Activated CD4-positive, alpha-beta T cell treated with anti-CD3 and anti-CD28 coated beads, Interleukin-2, amount 50 U/mL, for 1 hour (primary cell): Measurements from ENCODE around the gene COMMD7.
"Not testable (repeated sequence)": the region's sequence is repeated elsewhere in the genome, so short reads cannot be mapped to it uniquely, and the experiment has no call there.

Source experiments
- DNase-seq: peaks from one replicate; pipeline ENCODE4 v3.0.0-alpha.2; 2020

The COMMD7 gene

DNA sequence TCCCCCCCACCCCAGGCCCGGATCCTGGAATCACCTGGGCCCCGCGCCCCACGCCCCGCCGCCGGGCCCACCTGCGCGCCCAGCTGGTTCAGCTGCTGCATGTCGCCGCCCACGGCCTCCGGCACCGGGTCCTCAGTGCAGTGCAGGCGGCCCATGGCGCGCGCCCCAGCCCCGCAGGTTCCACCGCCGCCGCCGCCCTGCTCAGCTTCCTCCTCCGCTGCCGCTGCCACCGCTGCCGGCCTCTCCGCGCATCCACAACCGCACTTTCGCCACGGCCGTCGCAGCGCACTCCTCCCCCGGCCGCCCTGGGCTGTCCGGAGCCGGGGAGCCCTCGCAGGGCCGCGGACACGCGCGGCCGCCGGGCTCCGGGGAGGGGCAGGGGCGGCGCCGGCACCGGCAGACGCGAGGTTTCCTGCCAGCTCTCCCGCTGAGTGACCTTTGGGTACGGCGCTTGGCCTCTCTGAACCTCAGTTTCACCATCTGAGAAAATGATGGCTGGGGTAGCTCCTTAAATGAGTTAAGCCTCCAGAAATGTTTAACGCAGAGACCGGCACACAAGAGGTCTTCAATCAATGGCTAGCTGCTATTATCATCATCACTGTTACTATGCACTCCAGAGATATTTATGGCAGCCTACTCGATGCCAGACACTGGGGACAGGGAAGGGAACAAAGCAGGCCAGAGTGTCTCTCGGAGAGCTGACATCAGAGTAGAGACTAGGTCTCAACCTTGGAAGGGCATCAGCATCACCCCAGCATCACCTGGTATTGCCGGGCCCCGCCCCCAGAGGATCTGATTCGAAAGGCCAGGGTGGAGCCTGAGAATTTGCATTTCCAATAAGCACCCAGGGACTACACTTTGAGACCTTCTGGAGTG, at the start of gene COMMD7:
Gene COMMD7, minus strand, starts transcription at position 231 of the 876 bp plus-strand sequence. Its CDS starts 76 bp downstream, at position 155.
- peak; percentile 67 for DNase-seq

DNA sequence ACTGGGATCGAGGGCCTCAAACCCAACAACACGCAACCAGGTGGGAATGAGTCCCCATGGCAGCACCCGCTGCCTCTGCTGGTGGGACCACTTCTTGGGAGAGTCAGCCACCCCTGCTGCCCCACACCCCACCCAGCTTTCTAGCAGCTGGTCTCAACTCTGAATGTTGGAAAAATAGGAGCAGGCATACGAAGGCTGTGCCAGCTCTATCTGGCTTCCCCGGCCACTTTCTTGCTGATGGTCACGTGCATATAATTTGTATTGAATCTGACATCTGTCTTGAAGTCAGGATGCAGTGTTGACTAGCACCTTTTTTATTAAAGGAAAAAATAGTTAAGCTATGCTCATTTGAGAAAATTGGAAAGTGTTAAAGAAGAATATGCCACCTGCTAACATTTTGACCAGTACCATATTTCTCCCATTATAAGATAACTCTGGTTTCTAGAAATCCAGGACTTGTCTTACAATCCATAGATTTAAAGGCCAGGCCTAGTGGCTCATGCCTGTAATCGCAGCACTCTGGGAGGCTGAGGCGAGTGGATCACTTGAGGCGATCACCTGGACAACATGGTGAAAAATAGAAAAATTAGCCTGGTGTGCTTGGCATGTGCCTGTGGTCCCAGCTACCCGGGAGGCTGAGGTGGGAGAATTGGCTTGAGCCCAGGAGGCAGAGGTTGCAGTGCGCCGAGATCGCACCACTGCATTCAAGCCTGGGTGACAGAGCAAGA, 49.6 kb upstream of the COMMD7 start:
- no peak for DNase-seq

DNA sequence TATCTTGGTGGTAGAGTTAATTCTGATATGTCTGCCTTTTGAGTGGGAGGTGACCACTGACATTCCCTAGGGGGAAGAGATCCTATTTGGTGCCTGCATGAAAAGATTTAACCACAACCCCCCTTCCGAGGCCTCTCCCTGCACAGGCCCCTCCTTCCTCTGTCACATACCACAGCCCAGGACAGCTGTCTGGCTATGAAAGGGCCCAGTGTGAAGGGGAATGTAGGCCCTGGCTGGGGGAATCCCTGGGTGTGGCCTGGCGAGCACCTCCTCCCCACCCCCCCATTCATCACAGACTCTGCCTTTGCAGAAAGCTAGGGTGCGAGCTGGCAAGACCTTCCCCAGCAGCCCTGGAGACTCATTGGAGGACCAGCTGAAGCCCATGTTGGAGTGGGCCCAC, 49.0 kb upstream of the COMMD7 start:
- peak; percentile 30 for DNase-seq

DNA sequence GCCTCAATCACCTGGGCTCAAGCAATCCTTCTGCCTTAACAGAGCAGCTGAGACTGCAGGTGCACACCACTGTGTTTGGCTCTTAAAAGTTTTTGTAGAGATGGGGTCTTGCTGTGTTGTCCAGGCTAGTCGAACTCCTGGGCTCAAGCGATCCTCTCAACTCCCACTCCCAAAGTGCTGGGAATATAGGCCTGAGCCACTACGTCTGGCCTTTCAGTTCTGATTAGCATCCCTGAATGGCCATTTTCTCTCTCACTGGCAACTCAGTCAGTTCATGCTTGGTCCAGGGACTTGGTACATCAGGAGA, 47.4 kb upstream of the COMMD7 start:
- no peak for DNase-seq

DNA sequence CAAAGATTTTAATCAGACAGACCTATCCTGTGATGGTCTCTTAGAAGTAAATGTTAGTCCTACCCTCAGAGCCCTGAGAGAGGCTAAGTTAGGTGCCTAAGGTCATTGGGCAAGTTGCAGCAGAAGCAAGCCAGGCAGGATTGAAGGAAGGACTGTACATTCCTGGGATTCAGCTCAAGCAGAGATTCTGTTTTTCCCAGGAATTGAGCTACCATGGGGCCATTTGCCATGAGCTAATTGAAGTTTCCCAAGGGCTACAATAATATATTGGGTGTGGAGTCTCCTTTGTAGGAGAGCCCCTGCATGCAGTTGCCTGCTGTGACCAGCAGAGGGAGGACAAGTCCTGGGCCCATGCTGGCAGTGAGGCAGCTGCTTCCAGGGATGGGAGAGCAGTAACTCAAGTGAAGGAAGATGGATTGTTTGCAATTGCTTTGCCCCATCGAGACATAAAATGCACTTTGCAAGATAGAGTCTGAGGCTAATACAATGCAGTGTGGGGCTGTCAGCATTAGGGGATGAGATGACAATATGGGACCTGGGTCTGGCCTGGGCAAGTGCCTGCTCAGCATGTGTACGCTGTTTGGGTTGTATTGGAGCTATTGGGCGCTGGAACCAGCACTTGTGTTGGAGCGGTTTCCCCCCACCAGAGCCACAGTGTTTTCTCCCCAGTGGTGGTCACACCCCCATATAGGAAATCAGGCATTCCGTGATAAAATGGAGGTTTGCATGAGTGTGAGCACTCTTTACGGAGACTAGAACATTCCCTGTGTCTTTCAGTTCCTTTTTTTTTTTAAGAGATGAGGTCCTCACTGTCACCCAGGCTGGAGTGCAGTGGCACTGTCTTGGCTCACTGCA, 46.9 kb upstream of the COMMD7 start:
- peak; percentile 72 for DNase-seq

DNA sequence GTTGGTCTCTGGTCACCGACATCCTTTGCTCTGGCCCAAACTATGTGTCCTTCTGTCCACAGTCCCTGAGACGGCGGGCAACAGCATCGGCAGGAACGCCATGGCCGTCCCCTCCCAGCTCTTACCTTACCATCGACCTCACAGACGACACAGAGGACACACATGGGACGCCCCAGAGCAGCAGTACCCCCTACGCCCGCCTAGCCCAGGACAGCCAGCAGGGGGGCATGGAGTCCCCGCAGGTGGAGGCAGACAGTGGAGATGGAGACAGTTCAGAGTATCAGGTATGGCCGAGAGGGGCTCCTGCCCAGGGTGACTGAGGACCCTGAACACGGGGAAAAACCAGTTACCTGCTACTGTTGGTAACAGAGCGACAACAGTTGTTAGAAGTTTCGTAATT, 43.9 kb upstream of the COMMD7 start:
- DNase-seq: no peak

DNA sequence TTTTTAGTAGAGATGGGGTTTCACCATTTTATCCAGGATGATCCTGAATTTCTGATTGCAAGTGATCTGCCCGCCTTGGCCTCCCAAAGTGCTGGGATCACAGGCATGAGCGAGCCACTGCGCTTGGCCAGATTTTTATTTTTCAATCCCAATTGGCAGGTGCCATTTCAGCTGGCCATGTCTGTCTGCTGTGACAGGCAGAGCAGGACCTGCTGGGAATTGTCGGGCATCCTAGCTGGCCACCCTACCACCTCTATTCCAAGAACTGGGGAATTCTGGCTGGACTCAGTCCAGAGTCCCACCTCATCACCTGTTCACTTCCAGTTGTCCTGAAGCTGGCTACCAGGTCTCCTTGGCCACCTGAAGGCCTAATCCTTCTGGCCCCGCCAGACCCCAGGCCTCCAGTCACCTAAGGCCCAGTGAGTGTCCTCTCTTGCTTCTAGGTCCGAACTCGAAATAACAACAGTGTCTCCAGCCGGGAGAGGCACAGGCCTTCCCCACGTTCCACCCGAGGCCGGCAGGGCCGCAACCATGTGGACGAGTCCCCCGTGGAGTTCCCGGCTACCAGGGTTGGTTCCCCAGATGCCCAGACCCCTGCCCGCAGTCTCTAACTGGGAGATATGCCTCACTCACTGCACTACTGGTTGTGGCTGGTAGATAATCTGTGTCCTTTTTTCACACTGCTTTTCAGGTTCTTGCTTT, 42.9 kb upstream of the COMMD7 start:
- DNase-seq: no peak

DNA sequence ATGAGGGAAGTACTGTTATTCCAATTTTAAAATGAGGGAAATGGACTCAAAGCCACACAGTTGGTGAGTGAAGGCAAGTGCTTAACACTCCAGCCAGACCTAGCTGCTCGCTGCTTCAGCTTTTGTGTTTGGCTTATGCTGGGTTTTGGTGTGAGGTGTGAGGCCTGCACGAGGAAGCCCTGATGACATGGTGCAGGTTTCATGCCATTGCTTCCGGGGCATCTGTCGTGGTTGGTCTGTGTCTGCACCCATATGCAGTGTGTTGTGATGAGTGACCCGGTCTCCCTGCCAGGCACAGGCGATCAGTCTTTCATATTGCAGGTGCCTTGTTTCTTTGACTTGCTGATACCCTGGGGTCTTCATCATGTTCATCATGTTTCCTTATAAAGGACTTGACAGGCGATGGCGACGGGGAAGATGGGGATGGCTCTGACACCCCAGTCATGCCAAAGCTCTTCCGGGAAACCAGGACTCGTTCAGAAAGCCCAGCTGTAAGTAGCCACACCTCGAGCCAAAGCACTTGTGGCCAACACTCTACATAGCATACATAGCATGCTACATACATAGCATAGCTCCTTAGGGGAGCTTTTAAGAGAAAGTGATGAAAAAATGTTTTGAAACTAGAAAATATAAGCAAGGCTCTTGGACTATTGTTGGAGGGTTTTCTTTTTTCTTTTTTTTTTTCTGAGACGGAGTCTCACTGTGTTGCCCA, 41.3 kb upstream of the COMMD7 start:
- no peak for DNase-seq

DNA sequence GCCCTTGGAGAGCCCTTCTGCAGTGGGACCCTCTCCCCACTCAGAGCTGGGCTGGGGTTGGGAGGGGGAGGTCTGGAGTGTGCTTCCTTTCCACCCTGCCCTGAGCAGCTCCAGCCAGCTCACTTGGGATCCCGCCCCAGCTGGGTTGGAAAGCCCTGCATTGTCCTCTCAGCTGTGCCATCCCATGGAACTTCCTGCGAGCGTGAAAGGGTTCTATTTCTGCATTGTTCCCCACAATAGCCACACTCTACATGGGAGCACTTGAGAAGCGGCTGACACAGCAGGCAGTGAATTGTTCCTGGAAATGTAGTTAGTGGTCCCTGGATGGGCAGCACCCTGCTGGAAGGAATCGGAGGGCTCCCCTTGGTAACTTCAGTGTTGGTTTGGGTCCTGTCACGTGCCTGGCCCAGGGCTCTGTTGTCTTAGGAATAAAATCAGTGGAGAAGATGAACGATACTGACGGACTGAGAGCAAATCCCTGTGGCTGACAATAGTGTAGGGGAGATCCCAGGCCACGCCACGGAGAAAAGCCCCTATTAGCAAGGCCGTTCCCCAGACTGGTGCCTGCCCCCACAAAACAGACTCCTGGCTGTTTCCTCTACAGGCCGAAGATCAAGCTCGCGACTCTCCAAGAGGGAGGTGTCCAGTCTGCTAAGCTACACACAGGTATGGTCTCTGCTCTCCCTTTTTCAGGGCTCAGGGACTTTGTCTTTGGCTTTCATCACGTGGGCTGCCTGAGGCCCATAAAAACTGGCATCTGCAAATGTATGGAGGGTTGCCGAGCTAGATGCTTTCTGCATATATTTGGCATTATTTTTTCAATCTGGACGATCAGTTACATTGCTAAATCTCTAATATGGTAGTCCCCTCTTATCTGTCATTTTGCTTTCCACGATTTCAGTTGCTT, 37.7 kb upstream of the COMMD7 start:
- DNase-seq: no peak

DNA sequence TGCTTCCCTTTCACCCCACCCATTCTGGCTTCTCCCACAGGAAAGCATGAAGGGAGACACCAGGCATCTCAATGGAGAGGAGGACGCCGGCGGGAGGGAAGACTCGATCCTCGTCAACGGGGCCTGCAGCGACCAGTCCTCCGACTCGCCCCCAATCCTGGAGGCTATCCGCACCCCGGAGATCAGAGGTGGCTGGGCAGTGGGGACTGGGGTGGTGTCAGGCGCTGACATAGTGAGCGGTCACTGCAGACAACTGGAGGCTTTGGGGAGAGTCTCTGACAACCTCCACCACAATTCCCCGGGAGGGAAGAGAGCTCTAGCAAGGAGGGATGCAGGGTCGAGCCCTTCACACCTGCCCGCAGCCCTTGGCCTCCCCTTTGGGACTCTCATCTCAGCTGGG, 37.0 kb upstream of the COMMD7 start:
- DNase-seq: no peak

DNA sequence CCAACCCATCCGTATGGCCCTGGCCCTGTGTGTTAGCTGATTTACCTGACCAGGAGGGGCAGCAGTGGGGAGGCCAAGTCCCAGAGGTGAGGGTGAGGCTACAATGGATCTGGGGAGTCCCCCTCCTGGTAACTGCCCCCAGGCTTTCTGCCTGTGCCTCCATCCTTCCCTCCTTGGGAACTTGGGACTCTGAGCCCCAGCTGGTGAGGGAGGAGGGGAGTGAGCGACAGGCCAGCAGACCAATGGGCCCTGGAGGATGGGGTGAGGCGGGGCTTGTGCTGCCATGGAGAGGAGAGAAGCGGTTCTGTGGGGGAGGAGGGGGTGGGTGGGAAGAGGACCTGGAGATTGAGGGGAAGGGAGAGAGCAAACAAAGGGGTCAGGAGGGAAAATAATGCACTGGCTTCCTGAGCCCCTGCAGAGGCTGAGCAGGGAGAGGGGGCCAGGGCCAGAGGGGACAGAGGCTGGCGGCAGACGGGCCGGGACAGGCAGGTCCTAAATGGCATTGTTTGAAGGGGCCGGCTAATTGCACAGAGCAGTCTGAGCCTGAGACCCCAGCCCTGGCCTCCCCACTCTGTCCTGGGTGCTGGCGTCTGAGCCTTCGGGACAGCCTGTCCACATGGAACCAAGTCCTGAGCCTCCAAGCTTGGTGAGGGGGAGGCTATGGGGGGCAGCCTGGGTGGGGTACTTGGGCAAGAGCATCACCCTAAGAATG, 36.4 kb upstream of the COMMD7 start:
- DNase-seq: no peak

DNA sequence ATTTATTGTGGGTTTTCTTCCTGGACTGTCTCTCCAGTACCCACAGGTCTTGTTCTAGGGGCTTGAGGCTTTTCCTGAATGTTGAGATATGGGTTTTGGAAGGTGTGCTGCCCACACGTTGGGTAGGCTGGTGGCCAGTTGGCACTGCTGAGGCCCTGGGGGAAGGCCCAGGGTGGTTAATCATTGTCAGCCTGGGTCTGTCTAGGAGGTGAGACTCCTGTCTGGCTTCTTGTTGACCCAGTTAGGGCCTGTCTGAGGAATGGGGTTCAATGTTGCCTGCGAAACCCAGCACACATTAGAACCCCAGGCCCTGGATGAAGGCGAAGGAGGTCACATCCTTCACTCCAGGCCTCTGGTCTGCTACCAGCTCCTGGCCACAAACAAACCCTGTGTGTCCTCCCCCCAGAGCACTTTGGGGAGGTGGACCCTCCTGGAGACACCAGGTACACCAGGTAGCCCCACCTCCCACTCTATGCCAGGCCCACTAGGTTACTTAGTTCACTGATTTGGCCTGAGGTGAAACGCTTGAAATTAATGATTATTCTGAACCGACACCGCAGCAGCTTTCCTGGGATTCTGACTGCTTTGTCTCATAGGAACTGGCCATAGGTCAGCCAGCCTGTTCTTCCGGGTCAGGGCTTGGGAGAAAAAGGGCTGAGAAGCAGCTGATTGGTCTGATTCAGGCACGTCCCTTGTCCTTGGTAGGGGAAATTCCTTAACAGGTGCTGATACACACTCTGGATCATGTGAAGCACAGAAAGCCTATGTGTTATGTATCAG, 34.1 kb upstream of the COMMD7 start:
- DNase-seq: no peak

DNA sequence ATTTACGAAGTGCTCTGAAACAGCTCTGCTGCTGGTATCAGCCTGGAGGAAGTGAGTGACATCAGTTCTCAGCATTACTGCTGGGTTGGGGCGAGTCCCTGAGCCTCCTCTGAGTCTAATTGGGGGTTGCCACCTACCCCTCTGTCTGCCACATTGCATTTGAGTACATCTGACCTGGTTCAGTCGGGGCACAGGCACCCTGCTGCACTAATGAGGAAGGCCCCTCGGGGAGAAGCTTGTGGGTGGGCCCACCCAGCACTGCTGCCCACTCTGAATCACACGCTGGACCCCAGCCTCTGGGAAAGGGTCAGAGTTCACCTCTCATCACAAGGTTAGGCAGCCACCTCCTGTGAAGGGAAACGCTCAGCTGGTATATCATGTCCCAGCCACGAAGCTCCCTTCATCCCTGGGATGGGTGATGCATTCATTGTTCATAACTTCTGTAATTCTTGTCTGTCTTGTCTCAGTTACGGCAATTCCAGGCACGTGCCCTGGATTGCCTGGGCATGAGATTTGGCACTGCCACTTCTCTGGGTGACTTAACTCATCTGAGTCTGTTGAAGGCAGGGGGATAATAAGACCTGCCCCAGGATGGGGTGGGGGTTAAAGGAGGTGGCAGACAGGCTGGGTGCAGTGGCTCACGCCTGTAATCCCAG, 32.2 kb upstream of the COMMD7 start:
- no peak for DNase-seq

DNA sequence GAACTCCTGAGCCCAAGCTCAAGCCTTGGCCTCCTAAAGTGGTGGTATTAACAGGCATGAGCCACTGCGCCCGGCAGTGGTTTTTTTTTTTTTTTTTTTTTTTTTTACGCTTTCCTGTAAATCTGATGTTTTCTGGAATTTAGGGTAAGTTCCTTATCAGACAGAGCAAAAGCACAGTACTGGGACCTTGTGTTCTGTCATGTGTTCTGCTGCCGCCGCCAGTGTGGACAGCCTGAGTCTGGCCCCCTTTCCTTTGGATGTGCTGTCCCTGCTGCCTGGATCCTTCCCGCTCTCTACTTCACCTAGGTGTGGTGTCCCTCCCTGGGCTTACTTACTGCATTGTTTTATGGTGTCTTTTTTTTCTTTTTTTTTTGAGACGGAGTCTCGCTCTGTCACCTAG, 30.6 kb upstream of the COMMD7 start:
- DNase-seq: no peak

DNA sequence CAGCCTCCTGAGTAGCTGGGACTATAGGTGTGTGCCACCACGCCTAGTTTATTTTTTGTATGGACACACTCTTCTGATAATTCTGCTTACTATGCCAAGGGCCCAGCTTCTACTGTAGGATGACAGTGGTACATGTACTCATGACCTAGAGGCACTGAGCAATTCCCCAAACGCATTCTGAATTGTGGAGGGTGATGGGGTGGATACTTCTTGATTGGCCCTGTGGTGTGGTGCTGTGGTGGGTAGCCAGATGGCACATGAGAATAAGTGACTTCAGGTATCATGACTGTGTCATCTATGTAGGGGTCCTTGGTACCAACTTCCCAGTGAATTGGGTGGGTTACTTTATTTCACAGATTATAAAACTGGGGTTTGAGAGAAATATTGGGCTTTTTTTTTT, 30.0 kb upstream of the COMMD7 start:
- no peak for DNase-seq

DNA sequence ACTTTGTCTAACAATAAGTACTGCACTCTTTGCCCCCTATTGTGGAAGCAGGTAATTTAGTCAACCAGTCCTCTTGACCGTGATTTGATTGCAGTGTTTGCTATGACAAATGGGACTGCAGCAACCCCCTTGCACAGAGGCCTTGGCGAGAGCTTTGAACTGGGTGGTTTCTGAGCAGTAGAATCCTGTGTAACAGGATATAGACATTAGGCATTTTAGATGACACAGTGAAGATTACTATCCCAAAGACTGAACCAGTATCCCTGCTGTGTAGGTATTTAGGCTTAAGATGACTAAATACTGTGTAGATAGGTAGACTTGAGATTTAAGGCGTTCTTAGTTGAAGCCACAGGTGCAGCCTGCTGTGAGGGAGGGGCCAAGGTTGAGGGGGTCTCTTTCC, 28.8 kb upstream of the COMMD7 start:
- DNase-seq: no peak

DNA sequence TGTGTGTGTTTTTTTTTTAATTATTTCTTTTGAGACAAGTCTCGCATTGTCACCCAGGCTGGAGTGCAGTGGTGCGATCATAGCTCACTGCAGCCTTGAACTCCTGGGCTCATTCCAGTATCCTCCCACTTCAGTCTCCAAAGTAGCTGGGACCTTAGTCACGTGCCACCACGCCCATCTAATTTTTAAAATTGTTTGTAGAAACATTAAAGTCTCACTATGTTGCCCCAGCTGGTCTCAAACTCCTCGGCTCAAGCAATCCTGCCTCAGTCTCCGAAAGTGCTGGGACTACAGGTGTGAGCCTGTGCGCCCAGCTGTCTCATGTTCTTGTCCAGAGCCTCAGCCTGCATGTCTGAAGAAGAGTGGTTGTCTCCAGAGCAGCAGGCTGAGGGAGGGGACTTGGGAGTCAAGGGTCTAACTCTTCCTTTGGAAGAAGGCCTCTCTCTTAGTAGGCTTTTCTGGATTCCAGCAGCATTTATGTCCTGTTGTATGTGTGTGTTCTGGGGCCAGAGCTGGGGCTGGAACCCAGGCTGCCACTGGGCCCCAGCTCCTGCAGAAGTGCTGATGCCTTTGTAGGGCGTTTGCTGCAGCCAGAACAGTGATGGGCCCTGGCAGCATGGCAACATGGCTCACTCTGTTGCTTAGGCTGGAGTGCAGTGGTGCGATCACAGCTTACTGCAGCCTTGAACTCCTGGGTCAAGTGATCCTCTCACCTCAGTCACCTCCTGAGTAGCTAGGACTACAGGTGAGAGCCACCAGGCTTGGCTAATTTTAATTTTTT, 24.3 kb upstream of the COMMD7 start:
- DNase-seq: no peak

DNA sequence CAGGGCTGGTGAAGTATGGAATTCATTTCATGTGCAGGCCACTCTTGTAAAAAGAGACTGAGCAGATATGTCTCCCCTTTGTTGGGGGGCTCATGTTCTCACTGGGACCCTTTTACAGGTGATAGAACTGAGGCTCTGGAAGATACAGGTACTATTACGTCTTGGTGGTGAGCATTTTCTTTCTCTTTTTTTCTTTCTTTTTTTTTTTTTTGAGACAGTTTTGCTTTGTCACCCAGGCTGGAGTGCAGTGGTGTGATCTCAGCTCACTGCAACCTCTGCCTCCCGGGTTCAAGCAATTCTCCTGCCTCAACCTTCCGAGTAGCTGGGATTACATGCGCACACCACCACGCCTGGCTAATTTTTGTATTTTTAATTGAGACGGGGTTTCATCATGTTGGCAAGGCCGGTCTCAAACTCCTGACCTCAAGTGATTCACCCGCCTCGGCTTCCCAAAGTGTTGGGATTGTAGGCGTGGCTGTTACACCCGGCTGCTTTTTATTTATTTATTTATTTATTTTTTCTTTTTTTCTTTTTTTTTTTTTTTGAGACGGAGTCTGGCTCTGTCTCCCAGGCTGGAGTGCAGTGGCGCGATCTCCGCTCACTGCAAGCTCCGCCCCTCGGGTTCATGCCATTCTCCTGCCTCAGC, 22.1 kb upstream of the COMMD7 start:
- DNase-seq: not testable (repeated sequence)
